Loucy (cell line): ENCODE data around the gene ATAD3A.

Source experiments
- H2AFZ ChIP-seq: fragments of 200-600 bp; sonication (generic); 2 replicates; pipeline ENCODE4 v1.6.0; 2016; ENCODE audit warnings: antibody characterized with exemption, mild to moderate bottlenecking, low read length, moderate library complexity
- H3F3A ChIP-seq: fragments of 200-600 bp; 2 replicates; pipeline ENCODE4 v1.6.0; 2016; ENCODE audit warnings: antibody characterized with exemption, low read depth, mild to moderate bottlenecking
- H3K27me3 ChIP-seq: fragments of 200-600 bp; sonication (generic); 2 replicates; pipeline ENCODE4 v1.6.1; 2014; ENCODE audit warnings: low read length, mild to moderate bottlenecking; ENCODE audit not compliant: insufficient read depth, poor library complexity, severe bottlenecking
- H3K36me3 ChIP-seq: fragments of 200-600 bp; sonication (generic); 2 replicates; pipeline ENCODE4 v1.6.1; 2016; ENCODE audit warnings: low read length; ENCODE audit not compliant: insufficient read depth
- H3K4me1 ChIP-seq: fragments of 200-600 bp; sonication (generic); 2 replicates; pipeline ENCODE4 v1.5.1; 2014; ENCODE audit warnings: low read length, mild to moderate bottlenecking; ENCODE audit not compliant: insufficient read depth, poor library complexity, severe bottlenecking
- H3K4me2 ChIP-seq: fragments of 200-600 bp; sonication (generic); 2 replicates; pipeline ENCODE4 v1.6.0; 2014; ENCODE audit warnings: antibody characterized with exemption, low read length, low read depth, mild to moderate bottlenecking; ENCODE audit not compliant: poor library complexity, severe bottlenecking
- H3K4me3 ChIP-seq: fragments of 200-600 bp; sonication (generic); 2 replicates; pipeline ENCODE4 v1.5.1; 2014; ENCODE audit warnings: low read length, mild to moderate bottlenecking, mixed read lengths; ENCODE audit not compliant: poor library complexity, severe bottlenecking
- H3K79me2 ChIP-seq: fragments of 200-600 bp; sonication (generic); 2 replicates; pipeline ENCODE4 v1.6.1; 2014; ENCODE audit warnings: low read length; ENCODE audit not compliant: insufficient read depth
- H3K9ac ChIP-seq: fragments of 200-600 bp; sonication (generic); 2 replicates; pipeline ENCODE4 v1.6.0; 2014; ENCODE audit warnings: mild to moderate bottlenecking, low read depth, low read length, moderate library complexity; ENCODE audit not compliant: poor library complexity, severe bottlenecking
- H3K9me2 ChIP-seq: fragments of 200-600 bp; sonication (generic); replicated peaks from 2 replicates; pipeline ENCODE4 v1.6.1; 2016; ENCODE audit warnings: low read depth, low read length, mixed read lengths
- H3K9me3 ChIP-seq: fragments of 200-600 bp; sonication (generic); 2 replicates; pipeline ENCODE4 v1.6.1; 2014; ENCODE audit warnings: mild to moderate bottlenecking, antibody characterized with exemption, low read length, low read depth; ENCODE audit not compliant: insufficient read depth
- H4K20me1 ChIP-seq: fragments of 200-600 bp; sonication (generic); 2 replicates; pipeline ENCODE4 v1.6.0; 2014; ENCODE audit warnings: antibody characterized with exemption, low read length, mild to moderate bottlenecking; ENCODE audit not compliant: insufficient read depth, poor library complexity, severe bottlenecking
- EZH2phosphoT487 ChIP-seq: fragments of 200-600 bp; IDR thresholded peaks from 2 replicates; pipeline ENCODE4 v1.6.1; 2018; ENCODE audit warnings: antibody characterized with exemption, mild to moderate bottlenecking, moderate library complexity, borderline replicate concordance
- TF ChIP-seq, protein P1 (sequence below): fragments of 200-600 bp; sonication (generic); conservative IDR thresholded peaks from 2 replicates; pipeline ENCODE4 v1.5.1; 2014; ENCODE audit warnings: mild to moderate bottlenecking, antibody characterized with exemption, low read length

Gene ATAD3A

GRCh38 chr1:1558591-1558990 lies 46.6 kb downstream of the ATAD3A start:
- TF ChIP-seq EZH2phosphoT487, result no peak
- TF ChIP-seq, protein P1, sequence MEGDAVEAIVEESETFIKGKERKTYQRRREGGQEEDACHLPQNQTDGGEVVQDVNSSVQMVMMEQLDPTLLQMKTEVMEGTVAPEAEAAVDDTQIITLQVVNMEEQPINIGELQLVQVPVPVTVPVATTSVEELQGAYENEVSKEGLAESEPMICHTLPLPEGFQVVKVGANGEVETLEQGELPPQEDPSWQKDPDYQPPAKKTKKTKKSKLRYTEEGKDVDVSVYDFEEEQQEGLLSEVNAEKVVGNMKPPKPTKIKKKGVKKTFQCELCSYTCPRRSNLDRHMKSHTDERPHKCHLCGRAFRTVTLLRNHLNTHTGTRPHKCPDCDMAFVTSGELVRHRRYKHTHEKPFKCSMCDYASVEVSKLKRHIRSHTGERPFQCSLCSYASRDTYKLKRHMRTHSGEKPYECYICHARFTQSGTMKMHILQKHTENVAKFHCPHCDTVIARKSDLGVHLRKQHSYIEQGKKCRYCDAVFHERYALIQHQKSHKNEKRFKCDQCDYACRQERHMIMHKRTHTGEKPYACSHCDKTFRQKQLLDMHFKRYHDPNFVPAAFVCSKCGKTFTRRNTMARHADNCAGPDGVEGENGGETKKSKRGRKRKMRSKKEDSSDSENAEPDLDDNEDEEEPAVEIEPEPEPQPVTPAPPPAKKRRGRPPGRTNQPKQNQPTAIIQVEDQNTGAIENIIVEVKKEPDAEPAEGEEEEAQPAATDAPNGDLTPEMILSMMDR, result no peak
- no peaks in the 10 kb centered on the region for H3K4me1 ChIP-seq
- no peaks in the 10 kb centered on the region for H3F3A ChIP-seq
- H3K9me2 ChIP-seq, result no peaks in the 10 kb centered on the region
- H3K4me2 ChIP-seq, result no peak overlapping the region
- H3K9ac ChIP-seq, result no peak overlapping the region
- H2AFZ ChIP-seq, result no peak overlapping the region
- H3K27me3 ChIP-seq, result no peaks in the 10 kb centered on the region
- H3K79me2 ChIP-seq, result no peaks in the 10 kb centered on the region
- H3K9me3 ChIP-seq, result no peaks in the 10 kb centered on the region
- H3K4me3 ChIP-seq, result no peak overlapping the region
- H4K20me1 ChIP-seq, result no peaks in the 10 kb centered on the region
- H3K36me3 ChIP-seq, result peaks cover 30% of the 10 kb centered on the region; the same call in 1 of the 2 replicates

GRCh38 chr1:1559066-1559465 lies 47.1 kb downstream of the ATAD3A start:
- Histone ChIP-seq H3K9me3 (no peaks in the 10 kb centered on the region), H3K4me3 (no peak overlapping the region), H3K36me3 (peaks cover 35% of the 10 kb centered on the region; the same call in 1 of the 2 replicates), H3F3A (no peaks in the 10 kb centered on the region), H3K27me3 (no peaks in the 10 kb centered on the region), H3K9me2 (no peaks in the 10 kb centered on the region), H3K4me1 (no peaks in the 10 kb centered on the region), H3K9ac (no peak overlapping the region), H4K20me1 (peaks cover 3% of the 10 kb centered on the region), H3K79me2 (peaks cover under 1% of the 10 kb centered on the region; the same call in 1 of the 2 replicates), H2AFZ (no peak overlapping the region), H3K4me2 (no peak overlapping the region)
- no peak for TF ChIP-seq EZH2phosphoT487
- TF ChIP-seq, protein P1, result no peak

DNA sequence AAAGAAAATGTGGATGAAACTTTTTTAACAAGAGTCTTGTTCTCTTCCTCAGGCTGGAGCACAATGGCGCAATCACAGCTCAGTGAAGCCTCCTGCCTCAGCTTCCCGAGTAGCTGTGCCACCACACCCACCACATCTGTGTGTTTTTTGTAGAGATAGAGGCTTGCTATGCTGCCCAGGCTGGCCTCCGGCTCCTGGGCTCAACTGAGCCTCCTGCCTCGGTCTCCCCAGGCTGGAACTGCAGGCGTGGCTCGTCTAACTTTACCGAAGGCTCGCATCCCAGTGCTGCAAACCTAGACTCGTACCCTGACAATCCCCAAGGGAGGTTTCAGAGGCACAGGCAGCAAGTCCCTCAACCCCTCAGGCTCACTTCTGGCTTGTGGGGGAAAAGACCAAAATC lies 48.2 kb downstream of the ATAD3A start:
- no peaks in the 10 kb centered on the region for H3K9me3 ChIP-seq
- TF ChIP-seq, protein P1, result no peak
- no peak for TF ChIP-seq EZH2phosphoT487
- no peak overlapping the region for H3K4me2 ChIP-seq
- H3K4me3 ChIP-seq, result no peak overlapping the region
- no peaks in the 10 kb centered on the region for H3K9me2 ChIP-seq
- no peaks in the 10 kb centered on the region for H3K4me1 ChIP-seq
- no peak overlapping the region for H2AFZ ChIP-seq
- no peak overlapping the region for H3K9ac ChIP-seq
- H4K20me1 ChIP-seq, result peaks cover 5% of the 10 kb centered on the region
- H3K27me3 ChIP-seq, result no peaks in the 10 kb centered on the region
- peaks cover 9% of the 10 kb centered on the region for H3K79me2 ChIP-seq
- no peaks in the 10 kb centered on the region for H3F3A ChIP-seq
- H3K36me3 ChIP-seq, result peaks cover 44% of the 10 kb centered on the region; the same call in 1 of the 2 replicates
